ENCODE results near the gene COA7. TPM values are rescaled to one million over a fixed set of nuclear protein-coding genes. Genes with fewer than 3 reads are reported as not detected.
"Not testable (repeated sequence)": the region's sequence is repeated elsewhere in the genome, so short reads cannot be mapped to it uniquely, and the experiment has no call there.

The COA7 gene
- total and polyA plus RNA-seq, 8 donors, result 5.4 to 12.2 (median 7.3) TPM; not detected in 1

DNA sequence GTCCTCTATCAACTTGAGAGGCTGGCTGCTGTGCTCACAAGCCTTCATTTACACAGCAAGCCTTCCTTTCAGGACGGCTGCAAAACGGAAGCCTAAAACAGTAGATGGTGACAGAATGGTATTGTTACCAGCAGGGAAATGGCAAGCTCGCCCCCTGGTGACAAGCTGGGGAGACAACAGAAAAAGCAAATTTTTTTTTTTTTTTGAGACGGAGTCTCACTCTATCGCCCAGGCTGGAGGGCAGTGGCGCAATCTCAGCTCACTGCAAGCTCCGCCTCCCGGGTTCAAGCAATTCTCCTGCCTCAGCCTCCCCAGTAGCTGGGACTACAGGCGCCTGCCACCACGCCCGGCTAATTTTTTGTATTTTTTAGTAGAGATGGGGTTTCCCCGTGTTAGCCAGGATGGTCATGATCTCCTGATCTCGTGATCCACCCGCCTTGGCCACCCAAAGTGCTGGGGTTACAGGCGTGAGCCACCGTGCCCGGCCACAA, 11.8 kb downstream of the COA7 start:
- H3K4me3 ChIP-seq; intact Hi-C loops (cut with DNase I; ENCODE audit: low total_unique reads); H3K27ac ChIP-seq; H3K27me3 ChIP-seq; H3K4me1 ChIP-seq; H3K9me3 ChIP-seq: not testable (repeated sequence)
- peak; percentile 70 to 89 for DNase-seq
- TF ChIP-seq POLR2AphosphoS5 (IDR thresholded peaks at IDR 0.05), result peak in 1 of 3 donors; percentile 54
- TF ChIP-seq, protein P1, sequence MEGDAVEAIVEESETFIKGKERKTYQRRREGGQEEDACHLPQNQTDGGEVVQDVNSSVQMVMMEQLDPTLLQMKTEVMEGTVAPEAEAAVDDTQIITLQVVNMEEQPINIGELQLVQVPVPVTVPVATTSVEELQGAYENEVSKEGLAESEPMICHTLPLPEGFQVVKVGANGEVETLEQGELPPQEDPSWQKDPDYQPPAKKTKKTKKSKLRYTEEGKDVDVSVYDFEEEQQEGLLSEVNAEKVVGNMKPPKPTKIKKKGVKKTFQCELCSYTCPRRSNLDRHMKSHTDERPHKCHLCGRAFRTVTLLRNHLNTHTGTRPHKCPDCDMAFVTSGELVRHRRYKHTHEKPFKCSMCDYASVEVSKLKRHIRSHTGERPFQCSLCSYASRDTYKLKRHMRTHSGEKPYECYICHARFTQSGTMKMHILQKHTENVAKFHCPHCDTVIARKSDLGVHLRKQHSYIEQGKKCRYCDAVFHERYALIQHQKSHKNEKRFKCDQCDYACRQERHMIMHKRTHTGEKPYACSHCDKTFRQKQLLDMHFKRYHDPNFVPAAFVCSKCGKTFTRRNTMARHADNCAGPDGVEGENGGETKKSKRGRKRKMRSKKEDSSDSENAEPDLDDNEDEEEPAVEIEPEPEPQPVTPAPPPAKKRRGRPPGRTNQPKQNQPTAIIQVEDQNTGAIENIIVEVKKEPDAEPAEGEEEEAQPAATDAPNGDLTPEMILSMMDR (IDR thresholded peaks at IDR 0.05), result peak in 5 of 7 experiments; percentile 65 to 72 (median 71)
- peaks cover 13 to 56% (median 49%) of the 10 kb centered on the region in 4 donors for H3K36me3 ChIP-seq
- WGBS, 5 donors, result 55 to 58% (median 56%) methylated on average over 16 to 17 of the region's 17 CpGs

DNA sequence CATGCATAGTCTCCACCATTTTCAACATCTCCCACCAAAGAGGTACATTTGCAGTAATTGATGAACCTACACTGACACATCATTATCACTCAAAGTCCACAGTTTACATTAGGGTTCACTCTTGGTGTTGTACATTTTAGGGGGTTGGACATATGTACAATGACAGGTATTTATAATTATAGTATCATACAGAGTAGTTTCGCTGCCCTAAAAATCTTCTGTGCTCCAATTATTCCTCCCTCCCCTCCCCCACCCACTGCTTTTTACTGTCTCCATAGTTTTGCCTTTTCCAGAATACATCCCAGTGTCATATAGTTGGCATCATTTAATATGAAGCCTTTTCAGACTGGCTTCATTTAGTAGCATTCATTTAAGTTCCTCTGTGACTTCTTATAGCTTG, 13.6 kb downstream of the COA7 start:
- Histone ChIP-seq H3K9me3 (no peaks in the 10 kb centered on the region), H3K36me3 (peaks cover 13 to 38% (median 35%) of the 10 kb centered on the region in 4 donors), H3K27ac (no peak overlapping the region), H3K27me3 (no peaks in the 10 kb centered on the region), H3K4me3 (no peak overlapping the region), H3K4me1 (no peaks in the 10 kb centered on the region)
- TF ChIP-seq POLR2AphosphoS5 (IDR thresholded peaks at IDR 0.05) (no peak), EP300 (IDR thresholded peaks at IDR 0.05) (no peak), POLR2A (IDR thresholded peaks at IDR 0.05) (no peak)
- TF ChIP-seq, protein P1 (IDR thresholded peaks at IDR 0.05), result no peak
- WGBS, 5 donors, result 85 to 95% (median 89%) methylated on average over 1 of the region's 1 CpG
- no peak for DNase-seq
- intact Hi-C loops (cut with DNase I; ENCODE audit: low total_unique reads), result no loop called here

DNA sequence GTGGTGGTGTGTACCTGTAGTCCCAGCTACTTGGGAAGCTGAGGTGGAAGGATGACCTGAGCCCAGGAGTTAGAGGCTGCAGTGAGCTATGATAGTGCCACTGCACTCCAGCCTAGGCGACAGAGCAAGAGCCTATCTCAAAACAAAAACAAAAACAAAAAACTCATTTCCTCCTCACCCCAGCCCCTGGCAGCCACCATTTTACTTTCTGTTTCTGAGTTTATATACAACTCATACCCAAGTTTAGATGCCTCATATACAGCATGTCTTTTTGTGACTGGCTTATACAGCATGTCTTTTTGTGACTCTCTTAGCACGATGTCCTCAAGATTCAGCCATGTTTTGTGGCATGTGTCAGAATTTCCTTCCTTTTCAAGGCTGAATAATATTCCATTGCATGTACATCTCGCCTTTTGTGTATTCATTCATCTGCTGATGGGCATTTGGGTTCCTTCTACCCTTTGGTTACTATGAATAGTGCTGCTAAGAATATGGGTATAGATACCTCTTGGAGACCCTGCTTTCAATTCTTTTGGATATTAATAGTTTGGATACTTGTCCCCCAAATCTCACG, 14.7 kb downstream of the COA7 start:
- H3K4me3 ChIP-seq, result no peak overlapping the region
- H3K27ac ChIP-seq, result no peak overlapping the region
- H3K9me3 ChIP-seq, result no peaks in the 10 kb centered on the region
- peaks cover 10 to 28% (median 25%) of the 10 kb centered on the region in 4 donors for H3K36me3 ChIP-seq
- intact Hi-C loops (cut with DNase I; ENCODE audit: low total_unique reads), result no loop called here
- no peaks in the 10 kb centered on the region for H3K4me1 ChIP-seq
- DNase-seq, result no peak
- TF ChIP-seq POLR2A (IDR thresholded peaks at IDR 0.05) (no peak), EP300 (IDR thresholded peaks at IDR 0.05) (no peak), POLR2AphosphoS5 (IDR thresholded peaks at IDR 0.05) (no peak)
- TF ChIP-seq, protein P1 (IDR thresholded peaks at IDR 0.05), result no peak
- H3K27me3 ChIP-seq, result no peaks in the 10 kb centered on the region
- WGBS, 5 donors, result 90 to 96% (median 92%) methylated on average over 4 of the region's 4 CpGs

DNA sequence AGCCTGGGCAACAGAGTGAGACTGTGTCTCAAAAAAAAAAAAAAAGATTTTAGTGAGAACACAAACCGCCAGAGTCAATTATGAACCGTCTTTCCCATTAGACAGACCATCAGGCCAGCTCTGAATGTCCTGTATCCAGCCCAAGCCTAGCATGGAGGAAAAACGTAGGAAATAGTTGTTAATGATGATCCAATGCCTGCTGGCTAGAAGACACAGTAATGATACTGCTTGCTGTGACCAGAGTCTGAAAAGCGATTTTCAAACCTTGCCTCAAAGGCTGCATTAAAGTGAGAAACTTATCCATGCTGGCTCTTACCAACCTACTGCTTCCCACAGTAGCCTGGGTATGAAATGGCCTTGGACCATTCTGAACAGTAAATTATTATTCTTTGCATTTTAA, 17.0 kb downstream of the COA7 start:
- Histone ChIP-seq H3K36me3 (peaks cover 0 to 7% (median 3%) of the 10 kb centered on the region in 4 donors), H3K9me3 (no peaks in the 10 kb centered on the region), H3K4me3 (no peak overlapping the region), H3K4me1 (peaks cover 0 to 12% (median 10%) of the 10 kb centered on the region in 4 donors), H3K27me3 (no peaks in the 10 kb centered on the region), H3K27ac (no peak overlapping the region)
- no peak for DNase-seq
- TF ChIP-seq EP300 (IDR thresholded peaks at IDR 0.05), result no peak
- TF ChIP-seq, protein P1 (IDR thresholded peaks at IDR 0.05), result no peak
- no peak for TF ChIP-seq POLR2A (IDR thresholded peaks at IDR 0.05)
- 87 to 94% (median 90%) methylated on average over 4 of the region's 4 CpGs for WGBS, 5 donors
- intact Hi-C loops (cut with DNase I; ENCODE audit: low total_unique reads), result no loop called here

All from stomach (tissue), 9 donors.